Activated CD8-positive, alpha-beta memory T cell treated with anti-CD3 and anti-CD28 coated beads, Interleukin-2, amount 50 U/mL, for 1 hour (primary cell): ENCODE measurements around the gene OTOP2.

Experiments used
- DNase-seq: peaks from one replicate; pipeline ENCODE4 v3.0.0-alpha.2; 2020; ENCODE audit errors: extremely low read depth

Gene OTOP2

GRCh38 chr17:74923538-74924249 is 379 bp upstream of the OTOP2 start:
- peak; percentile 17 for DNase-seq

GRCh38 chr17:74925242-74925641 is 1.2 kb downstream of the OTOP2 start:
- no peak for DNase-seq

DNA sequence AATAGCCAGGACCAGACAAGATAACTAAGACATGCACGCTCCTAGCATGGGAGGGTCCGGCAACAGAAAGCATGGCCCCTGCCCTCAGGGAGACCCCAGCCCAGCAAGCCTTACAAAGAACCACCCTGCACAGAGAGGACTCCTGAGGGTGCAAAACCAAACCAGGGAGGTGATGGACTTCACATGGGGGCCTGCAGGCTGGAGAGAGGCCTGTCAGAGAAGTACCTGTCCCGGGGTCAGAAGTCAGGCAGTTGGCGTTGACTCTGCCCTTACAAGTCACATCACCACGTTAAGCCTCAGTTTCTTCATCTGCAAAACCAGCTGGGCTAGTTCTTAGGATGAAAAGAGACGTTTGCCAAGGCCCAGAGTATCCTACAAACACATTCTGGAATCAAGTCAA is 4.7 kb downstream of the OTOP2 start:
- no peak for DNase-seq

- DNase-seq, result no peak
Observed at GRCh38 chr17:74930535-74931036, 6.5 kb downstream of the OTOP2 start.

DNA sequence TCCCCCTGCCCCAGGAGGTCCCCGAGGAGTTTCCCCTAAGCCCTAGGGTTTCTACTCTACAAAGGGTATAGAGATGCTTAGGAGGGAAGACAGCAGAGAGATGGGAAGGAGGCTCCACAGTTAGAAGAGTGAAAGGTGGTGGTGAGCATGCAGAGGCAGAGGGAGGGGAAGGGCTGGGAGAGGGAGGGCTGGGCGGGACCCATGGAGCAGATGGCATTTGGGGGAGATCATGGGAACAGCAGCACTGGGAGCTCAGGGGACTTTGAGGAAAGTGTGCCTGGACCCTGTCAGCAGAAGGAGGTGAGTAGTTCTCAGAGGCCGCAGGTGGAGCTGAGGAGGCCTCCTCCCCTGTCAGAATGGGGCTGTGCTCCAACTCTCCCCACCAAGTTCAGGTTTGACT is 11.0 kb downstream of the OTOP2 start:
- DNase-seq, result no peak

- DNase-seq, result no peak
Observed at GRCh38 chr17:74935585-74936469, 11.8 kb downstream of the OTOP2 start, which contains the start of gene OTOP3. Gene OTOP3, plus strand, starts transcription at chr17:74935898. Its CDS starts 24 bp downstream, at chr17:74935922.

- DNase-seq, result no peak
Observed at GRCh38 chr17:74936470-74936799, 12.4 kb downstream of the OTOP2 start.

- no peak for DNase-seq
Observed at GRCh38 chr17:74937064-74938051, 13.3 kb downstream of the OTOP2 start.

- no peak for DNase-seq
Observed at GRCh38 chr17:74938194-74938950, 14.3 kb downstream of the OTOP2 start.

GRCh38 chr17:74939534-74939933 is 15.5 kb downstream of the OTOP2 start:
- no peak for DNase-seq

GRCh38 chr17:74941128-74941725 is 17.2 kb downstream of the OTOP2 start:
- no peak for DNase-seq

GRCh38 chr17:74943808-74944522 is 19.9 kb downstream of the OTOP2 start:
- no peak for DNase-seq

- no peak for DNase-seq
Observed at GRCh38 chr17:74945543-74945942, 21.5 kb downstream of the OTOP2 start.

GRCh38 chr17:74946641-74947040 is 22.6 kb downstream of the OTOP2 start:
- DNase-seq, result no peak

- no peak for DNase-seq
Observed at GRCh38 chr17:74947041-74947754, 23.1 kb downstream of the OTOP2 start.

DNA sequence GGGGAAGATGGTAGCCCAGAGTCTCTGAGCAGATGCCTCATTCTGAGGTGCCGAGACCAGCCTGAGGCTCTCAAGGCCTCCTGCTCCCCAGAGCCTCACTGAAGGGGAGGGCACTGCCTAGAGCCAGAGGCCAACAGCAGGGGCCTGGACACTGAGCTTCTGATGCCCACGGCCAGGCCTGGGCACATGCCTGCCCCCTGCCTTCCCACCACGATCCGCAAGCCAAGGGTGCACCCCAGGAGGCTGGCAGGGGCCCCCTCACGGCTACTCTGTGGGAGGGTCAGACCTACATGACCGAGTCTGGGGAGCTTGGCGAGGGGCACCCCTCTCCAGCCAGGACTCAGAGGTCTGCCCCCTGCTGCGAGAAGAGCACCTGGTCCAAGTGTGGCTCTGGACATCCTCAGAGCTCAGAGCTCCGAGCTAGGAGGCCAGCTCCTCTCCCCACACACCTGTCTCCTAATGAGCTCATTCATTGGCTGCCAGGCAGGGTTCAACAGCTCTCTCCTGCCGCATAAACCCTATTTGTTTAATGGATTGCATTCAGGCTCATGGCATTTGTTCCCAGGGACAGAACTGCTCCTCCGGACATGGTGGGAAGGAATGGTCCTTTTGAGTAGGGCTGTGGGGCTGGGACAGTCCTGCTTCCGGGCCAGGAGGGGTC is 25.5 kb downstream of the OTOP2 start:
- DNase-seq, result no peak

GRCh38 chr17:74950207-74950606 is 26.1 kb downstream of the OTOP2 start:
- DNase-seq, result no peak

DNA sequence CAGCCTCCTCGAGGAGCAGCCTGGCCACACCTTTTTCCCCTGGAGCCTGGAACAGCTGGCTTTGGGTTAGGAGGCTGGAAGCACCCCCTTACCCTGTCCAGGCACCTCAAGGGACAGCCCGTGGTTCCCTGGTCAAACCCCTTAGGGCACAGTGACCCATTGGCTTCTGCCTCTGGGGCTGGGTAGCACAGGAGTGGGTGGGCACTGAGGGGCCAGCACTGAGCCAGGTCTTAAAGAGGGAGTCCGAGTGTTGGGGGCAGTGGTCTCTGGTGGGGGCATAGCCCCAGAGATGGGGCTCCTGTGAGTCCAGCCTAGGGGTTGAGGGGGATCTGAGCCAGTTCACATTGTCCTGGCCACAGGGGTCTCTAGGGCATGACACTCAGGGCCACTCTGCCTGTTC is 27.0 kb downstream of the OTOP2 start:
- DNase-seq, result no peak
